Glomerular visceral epithelial cell (primary cell): ENCODE data around the gene GPR141.

Experiments
- DNase-seq: peaks from one replicate; pipeline ENCODE4 v3.0.0-alpha.2; 2016; ENCODE audit errors: extremely low spot score

GPR141 gene

DNA sequence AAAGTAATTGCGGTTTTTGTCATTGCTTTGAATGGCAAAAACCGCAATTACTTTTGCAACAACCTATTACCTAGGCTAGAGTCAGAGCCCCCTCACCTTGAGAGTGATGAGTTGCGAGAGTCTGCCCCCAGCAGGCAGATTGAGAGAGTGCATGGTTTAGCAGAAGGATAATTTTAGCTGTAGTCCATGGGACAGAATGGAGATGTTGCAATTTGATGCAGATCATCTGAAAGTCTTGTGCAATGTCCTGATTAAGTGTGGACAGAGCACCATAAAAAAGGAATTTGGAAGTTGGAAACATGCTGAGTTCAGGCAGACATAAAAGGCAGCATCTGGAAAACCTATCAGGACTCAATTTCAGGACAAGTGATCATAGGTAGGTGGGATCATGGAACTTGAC lies 48.7 kb downstream of the GPR141 start:
- DNase-seq: no peak

- no peak for DNase-seq
Observed at GRCh38 chr7:37732888-37733287, 49.3 kb downstream of the GPR141 start.

- DNase-seq: no peak
Observed at GRCh38 chr7:37735196-37735595, 51.6 kb downstream of the GPR141 start.

DNA sequence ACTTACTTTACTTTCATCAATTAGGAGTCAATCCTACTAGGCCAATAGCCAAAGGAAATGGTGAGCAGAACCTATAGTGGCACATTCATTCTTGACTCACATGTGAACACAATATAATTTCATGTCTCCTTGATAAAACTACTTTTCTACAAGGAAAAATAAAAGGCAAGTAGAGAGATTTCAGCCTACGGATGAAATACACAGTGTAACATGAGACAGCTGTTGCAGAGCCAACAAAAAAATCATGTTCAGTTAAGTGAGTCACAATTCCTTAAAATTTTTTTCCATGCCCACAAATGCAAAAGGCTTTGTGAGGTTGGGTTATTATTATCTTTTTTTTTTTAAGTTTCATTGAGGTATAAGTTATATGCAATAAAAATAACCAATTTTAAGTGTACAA lies 54.8 kb downstream of the GPR141 start:
- no peak for DNase-seq

DNA sequence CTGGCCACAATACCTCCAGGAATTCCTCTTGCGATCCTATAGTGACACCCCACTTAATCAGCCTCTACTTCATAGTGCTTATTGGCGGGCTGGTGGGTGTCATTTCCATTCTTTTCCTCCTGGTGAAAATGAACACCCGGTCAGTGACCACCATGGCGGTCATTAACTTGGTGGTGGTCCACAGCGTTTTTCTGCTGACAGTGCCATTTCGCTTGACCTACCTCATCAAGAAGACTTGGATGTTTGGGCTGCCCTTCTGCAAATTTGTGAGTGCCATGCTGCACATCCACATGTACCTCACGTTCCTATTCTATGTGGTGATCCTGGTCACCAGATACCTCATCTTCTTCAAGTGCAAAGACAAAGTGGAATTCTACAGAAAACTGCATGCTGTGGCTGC lies 56.8 kb downstream of the GPR141 start:
- no peak for DNase-seq

- no peak for DNase-seq
Observed at GRCh38 chr7:37741776-37742175, 58.2 kb downstream of the GPR141 start.

- DNase-seq: no peak
Observed at GRCh38 chr7:37751096-37751495, 67.5 kb downstream of the GPR141 start.

DNA sequence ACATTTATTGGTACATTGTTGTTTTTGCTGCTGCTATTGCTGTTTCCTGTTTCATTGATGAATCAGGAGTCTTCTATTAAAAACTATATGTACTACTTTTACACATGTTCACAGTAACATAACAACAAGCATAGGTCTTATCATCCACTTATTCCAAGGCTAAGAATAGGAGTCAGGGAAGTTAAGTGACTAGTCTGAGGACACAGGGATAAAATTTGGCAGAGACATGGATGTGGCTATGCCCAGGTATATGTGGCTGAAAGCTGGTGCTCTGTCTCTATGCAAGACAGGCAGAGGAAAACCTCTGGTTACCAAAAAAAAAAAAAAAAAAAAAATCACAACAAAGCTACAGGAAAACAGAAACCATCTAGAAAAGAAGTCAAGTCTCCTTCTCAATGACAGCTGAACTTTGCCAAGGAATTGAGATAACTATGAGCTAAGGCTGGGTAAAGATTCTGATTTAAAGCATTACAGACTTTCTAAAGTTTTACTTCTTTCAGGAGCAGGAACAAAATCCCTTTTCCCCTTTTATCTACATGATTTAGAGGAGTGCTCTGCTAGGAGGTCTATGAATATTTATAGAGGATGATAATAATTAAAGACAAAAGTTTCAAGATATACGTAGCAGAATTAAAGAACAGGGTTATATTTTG lies 70.0 kb downstream of the GPR141 start:
- no peak for DNase-seq

- DNase-seq: no peak
Observed at GRCh38 chr7:37756797-37757551, 73.4 kb downstream of the GPR141 start.

DNA sequence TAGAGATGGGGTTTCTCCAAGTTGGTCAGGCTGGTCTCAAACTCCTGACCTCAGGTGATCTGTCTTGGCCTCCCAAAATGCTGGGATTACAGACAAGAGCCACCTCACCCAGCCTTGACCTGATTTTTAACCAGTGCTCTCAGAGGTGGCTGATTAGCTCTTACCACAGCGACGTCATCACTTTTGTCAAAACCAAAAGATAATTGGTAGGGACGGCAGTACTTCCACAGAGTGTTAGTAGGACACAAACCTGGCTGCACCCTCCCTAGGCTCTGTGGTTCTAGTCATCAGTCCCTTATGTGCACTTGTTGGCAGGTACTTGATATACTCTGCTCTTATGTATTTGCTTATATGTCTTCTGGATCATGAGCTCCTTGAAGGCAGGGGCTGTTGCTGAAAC lies 74.0 kb downstream of the GPR141 start:
- DNase-seq: no peak

DNA sequence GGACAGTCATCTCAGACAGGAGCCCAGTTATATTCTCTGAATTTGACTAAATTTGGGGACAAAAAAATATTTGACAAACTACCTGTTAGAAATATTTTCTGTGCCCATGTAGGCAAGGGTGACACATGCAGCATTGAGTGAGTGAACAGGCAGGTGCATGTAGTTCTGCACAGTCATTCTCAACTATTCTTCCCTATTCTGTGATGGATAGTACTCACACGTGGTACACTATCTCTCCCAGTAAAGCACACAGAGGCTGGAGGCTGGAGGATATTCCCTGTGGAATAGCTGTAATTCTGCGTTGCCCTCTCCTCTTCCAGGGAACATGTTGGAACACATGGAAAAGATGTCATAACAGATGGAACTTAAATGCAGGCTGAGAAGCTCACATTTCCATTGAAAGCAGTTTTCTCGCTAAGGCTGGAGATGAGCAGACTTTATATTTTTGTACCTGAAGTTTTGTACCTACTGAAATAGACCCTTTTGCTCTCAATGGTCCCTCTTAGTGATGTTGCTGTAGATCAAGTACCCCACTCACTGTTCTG lies 75.0 kb downstream of the GPR141 start:
- DNase-seq: no peak

- DNase-seq: no peak
Observed at GRCh38 chr7:37759526-37759925, 76.0 kb downstream of the GPR141 start.

DNA sequence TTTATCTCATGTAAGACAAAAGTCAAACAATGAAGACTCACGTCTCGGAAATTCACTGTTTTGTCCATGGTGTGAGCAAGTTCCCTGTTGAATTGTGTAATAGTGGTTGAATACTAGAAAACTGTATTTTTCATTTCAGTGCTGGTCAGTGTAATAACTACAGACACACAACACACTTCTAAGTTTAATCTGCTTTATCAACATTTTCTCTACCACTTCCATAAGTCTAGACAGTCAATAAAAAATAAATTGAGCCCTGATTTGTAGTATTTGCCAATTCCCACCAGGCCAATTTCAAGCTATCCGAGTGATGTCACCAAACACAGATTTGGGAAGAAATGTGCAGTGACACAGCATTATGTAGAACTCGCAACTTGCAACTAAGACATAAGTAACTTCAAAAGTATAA lies 81.9 kb downstream of the GPR141 start:
- DNase-seq: no peak

GRCh38 chr7:37765872-37766525 lies 82.4 kb downstream of the GPR141 start:
- DNase-seq: no peak

- no peak for DNase-seq
Observed at GRCh38 chr7:37768611-37769010, 85.0 kb downstream of the GPR141 start.

DNA sequence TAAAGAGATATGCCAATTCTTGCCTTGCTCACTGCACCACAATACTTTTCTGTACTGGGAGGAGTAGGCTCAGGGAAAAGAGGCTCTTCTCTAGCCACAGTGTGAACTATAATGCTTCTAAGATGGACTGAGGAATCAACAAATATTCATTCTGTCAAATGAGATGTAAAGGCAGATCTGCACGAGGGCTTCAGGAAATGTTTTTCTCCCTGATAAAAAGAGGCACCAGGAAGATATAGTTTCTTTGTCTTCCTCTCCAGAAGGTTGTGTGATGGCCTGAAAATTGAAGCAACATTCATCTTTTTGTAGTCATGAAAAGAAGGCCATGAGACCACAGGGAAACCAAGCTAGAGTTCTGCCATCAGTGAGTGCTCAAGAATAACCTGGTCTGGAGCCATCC lies 85.7 kb downstream of the GPR141 start:
- no peak for DNase-seq

DNA sequence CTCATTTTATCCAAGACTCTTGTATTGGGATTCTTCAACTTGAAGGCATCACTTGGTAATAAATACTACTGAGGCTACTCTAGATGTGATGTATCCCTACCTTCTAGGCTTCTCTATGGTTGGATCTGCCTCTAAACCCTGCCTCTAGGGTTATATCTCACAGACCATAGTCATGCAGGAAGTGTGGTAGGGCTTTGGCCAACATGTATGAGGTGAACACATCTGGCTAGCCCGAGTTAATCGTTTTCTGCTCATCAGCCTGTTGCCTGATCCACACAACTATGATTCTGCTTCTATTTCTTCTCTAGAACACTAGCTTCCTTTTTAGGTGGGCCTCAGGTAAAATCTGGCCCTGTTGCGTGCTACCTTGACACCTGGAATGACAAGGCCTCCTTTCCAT lies 86.2 kb downstream of the GPR141 start:
- DNase-seq: no peak

GRCh38 chr7:37770838-37771237 lies 87.3 kb downstream of the GPR141 start:
- DNase-seq: no peak

- DNase-seq: no peak
Observed at GRCh38 chr7:37771342-37771741, 87.8 kb downstream of the GPR141 start.

GRCh38 chr7:37771801-37772200 lies 88.2 kb downstream of the GPR141 start:
- DNase-seq: no peak

DNA sequence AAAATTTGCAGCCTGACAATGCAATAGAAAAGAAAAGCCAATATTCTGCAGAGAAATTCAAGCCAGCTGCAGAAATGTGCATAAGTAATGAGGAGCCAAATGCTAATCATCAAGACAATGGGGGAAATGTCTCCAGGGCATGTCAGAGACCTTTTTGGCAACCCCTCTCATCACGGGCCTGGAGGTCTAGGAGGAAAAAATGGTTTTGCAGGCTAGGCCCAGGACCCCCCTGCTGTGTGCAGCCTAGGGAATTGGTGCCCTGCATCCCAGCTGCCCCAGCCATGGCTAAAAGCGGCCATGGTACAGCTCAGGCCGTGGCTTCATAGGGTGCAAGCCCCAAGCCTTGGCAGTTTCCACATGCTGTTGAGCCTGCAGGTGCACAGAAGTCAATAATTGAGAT lies 92.4 kb downstream of the GPR141 start:
- no peak for DNase-seq

DNA sequence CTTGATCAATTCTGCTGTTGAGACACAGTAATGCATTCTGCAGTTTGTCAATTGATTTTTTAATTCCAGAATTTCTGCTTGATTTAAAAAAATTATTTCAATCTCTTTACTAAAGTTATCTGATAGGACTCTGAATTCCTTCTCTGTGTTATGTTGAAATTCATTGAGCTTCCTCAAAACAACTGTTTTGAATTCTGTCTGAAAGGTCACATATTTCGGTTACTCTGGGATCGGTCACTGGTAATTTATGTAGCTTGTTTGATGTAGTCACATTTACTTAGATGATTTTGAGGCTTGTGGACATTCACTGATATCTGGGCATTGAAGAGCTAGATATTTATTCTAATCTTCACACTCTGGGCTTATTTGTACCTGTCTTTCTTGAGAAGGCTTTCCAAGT lies 97.6 kb downstream of the GPR141 start:
- DNase-seq: no peak

- DNase-seq: no peak
Observed at GRCh38 chr7:37782166-37782565, 98.6 kb downstream of the GPR141 start.
